ENCODE measurements around the gene ATP5MG.

DNA sequence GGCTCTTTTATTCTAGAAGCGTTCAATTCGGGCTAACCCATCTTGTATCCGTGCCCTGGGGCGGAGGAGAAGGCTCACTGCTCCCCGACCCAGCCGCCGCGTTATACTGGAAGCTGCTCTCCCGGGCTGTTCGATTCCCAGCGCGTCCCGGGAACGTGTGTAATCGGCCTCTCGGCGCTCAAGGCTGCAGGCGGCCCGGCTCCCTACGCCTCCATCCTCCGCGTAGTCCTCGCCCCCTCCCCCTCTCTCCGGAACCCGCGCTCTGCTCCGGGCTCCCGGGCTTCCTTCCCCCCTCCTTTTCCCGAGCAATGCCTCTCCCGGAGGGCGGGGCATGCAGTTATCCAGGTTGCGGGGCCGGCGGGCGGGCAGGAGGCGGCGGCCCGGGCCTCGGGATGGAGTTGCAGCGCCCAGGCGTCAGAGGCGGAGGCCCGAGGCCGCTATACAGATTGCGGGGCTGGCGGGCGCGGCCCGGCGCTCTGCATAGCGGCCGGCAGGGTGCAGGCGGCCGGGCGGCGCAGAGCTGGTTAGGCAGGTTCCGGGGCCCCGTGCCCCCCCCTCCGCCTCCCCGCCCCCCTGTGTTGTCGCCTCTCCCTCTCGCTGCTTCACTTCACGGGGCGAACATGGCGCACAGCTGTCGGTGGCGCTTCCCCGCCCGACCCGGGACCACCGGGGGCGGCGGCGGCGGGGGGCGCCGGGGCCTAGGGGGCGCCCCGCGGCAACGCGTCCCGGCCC, 34.7 kb downstream of the ATP5MG start, which contains the start of gene KMT2A:
- TF ChIP-seq, protein P1, sequence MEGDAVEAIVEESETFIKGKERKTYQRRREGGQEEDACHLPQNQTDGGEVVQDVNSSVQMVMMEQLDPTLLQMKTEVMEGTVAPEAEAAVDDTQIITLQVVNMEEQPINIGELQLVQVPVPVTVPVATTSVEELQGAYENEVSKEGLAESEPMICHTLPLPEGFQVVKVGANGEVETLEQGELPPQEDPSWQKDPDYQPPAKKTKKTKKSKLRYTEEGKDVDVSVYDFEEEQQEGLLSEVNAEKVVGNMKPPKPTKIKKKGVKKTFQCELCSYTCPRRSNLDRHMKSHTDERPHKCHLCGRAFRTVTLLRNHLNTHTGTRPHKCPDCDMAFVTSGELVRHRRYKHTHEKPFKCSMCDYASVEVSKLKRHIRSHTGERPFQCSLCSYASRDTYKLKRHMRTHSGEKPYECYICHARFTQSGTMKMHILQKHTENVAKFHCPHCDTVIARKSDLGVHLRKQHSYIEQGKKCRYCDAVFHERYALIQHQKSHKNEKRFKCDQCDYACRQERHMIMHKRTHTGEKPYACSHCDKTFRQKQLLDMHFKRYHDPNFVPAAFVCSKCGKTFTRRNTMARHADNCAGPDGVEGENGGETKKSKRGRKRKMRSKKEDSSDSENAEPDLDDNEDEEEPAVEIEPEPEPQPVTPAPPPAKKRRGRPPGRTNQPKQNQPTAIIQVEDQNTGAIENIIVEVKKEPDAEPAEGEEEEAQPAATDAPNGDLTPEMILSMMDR (IDR thresholded peaks at IDR 0.05) = peak in 5 of 6 experiments; percentile 25 to 99 (median 82)
- TF ChIP-seq POLR2A (IDR thresholded peaks at IDR 0.05) = peak in 1 of 4 donors; percentile 33
